Measurements from ENCODE around the gene CACNA1D. TPM values are rescaled to one million over a fixed set of nuclear protein-coding genes. Genes with fewer than 3 reads are reported as not detected.

CACNA1D gene
- total and polyA plus RNA-seq, 8 donors: 5.3 to 22.8 (median 11.6) TPM

DNA sequence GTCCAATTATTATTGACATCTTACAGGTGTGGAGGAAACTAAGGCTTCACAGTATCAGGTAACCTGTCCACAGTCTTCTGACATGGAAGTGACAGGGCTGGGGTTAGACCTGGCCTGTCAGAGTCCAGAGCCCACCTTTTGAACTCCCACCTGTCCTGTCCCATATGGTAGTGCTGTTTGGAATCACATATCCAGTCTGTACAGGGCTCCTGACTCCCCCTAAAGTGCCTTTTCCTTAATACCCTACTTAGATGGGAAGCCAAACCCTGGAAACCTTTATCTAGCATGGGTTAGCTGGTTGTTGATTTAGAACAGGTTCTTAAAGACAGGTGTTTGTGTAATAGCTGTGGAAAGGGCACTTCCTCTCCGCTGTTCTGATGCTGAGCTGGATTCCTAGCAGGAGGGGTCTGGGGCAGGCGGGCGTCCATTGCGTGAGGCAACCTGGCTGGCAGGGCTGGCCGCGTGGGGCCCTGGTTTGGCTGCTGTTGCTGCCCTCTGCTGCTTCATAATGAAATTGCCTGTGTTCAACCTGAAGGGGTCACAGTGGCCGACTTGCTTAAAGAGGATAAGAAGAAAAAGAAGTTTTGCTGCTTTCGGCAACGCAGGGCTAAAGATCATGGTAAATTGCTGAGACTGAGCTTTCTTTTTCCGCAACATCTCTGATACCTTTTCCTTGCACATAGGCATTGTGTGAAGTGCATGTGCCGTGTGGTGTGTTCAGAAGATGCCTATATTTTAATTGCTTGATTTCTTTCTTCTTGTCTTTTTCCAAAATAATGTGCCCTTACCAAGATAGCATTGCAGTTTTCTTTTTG lies 215.7 kb downstream of the CACNA1D start:
- Histone ChIP-seq H3K4me3 (no peak overlapping the region), H3K9me3 (no peaks in the 10 kb centered on the region), H3K36me3 (no peaks in the 10 kb centered on the region), H3K27me3 (no peaks in the 10 kb centered on the region), H3K27ac (no peak overlapping the region), H3K4me1 (peaks cover 0 to 8% (median 8%) of the 10 kb centered on the region in 3 donors)
- 12 to 15% methylated on average over 11 of the region's 11 CpGs for WGBS, 2 donors
- peak; percentile 40 to 88 (median 68) for DNase-seq
- TF ChIP-seq, protein P1, sequence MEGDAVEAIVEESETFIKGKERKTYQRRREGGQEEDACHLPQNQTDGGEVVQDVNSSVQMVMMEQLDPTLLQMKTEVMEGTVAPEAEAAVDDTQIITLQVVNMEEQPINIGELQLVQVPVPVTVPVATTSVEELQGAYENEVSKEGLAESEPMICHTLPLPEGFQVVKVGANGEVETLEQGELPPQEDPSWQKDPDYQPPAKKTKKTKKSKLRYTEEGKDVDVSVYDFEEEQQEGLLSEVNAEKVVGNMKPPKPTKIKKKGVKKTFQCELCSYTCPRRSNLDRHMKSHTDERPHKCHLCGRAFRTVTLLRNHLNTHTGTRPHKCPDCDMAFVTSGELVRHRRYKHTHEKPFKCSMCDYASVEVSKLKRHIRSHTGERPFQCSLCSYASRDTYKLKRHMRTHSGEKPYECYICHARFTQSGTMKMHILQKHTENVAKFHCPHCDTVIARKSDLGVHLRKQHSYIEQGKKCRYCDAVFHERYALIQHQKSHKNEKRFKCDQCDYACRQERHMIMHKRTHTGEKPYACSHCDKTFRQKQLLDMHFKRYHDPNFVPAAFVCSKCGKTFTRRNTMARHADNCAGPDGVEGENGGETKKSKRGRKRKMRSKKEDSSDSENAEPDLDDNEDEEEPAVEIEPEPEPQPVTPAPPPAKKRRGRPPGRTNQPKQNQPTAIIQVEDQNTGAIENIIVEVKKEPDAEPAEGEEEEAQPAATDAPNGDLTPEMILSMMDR (IDR thresholded peaks at IDR 0.05): peak; percentile 42 to 84 (median 74)
- peak; percentile 81 to 95 (median 90) for ATAC-seq
- intact Hi-C loops (cut with DNase I): loop anchor here in 2 of 3 donors (5.0 to 10.0 kb wide), 3 partner anchors 325 to 405 kb away; no protein-coding TSS in a partner anchor
- no peak for FAIRE-seq

DNA sequence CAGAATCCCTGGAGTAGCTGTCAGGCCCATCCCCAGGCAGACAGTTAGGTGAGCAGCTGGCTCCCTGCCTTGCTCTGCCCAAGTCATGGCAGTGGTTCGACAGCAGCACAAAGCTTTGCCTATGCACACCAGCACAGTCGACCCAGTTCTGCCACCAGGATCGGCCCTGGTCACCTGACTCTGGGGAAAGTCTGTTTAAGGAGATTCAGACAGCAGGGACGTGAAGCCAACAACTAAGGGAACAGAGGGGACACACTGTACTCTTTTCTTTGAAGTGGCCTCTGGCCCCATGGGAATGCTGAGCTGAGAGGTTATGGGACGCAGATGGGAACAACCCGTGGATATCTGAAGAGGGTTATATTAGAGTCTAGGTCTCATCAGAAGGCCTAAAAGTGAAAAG lies 217.0 kb downstream of the CACNA1D start:
- no peaks in the 10 kb centered on the region for H3K9me3 ChIP-seq
- no peak overlapping the region for H3K27ac ChIP-seq
- FAIRE-seq: no peak
- no peak for ATAC-seq
- TF ChIP-seq, protein P1 (IDR thresholded peaks at IDR 0.05): no peak
- 61 to 77% methylated on average over 6 of the region's 6 CpGs for WGBS, 2 donors
- H3K27me3 ChIP-seq: no peaks in the 10 kb centered on the region
- DNase-seq: no peak
- intact Hi-C loops (cut with DNase I): loop anchor here in 2 of 3 donors (5.0 to 10.0 kb wide), 2 partner anchors 327 to 334 kb away; no protein-coding TSS in a partner anchor
- no peak overlapping the region for H3K4me3 ChIP-seq
- no peaks in the 10 kb centered on the region for H3K36me3 ChIP-seq
- peaks cover 0 to 8% (median 8%) of the 10 kb centered on the region in 3 donors for H3K4me1 ChIP-seq

DNA sequence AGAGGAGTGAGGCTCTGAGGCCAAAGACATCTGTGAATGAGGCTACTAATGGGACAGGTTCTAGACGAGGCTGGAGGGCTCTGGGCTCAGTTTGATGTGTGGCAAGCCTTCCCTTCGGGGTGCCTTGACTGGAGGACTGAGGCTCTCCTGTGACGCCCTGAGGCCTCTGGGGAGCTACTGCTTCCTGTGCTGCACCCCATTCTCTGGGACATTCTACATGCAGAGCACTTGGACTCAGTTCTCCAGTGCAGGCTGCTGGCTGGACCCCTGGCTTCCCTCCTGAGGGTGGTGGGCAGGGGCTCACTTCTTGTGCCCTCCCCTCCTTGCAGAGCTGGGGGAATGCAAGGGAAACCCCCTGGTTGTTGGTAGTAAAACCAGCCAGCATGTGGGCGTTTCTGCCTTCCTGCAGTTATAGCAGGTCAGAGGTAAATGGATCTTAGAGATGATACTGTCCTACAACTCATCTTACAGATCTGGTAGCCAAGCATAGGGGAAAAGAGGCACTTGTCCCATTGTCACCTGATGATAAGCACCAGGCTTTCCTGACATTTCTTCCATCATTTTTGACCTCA lies 218.5 kb downstream of the CACNA1D start:
- Histone ChIP-seq H3K27me3 (no peaks in the 10 kb centered on the region), H3K9me3 (no peaks in the 10 kb centered on the region), H3K4me3 (no peak overlapping the region), H3K36me3 (no peaks in the 10 kb centered on the region), H3K4me1 (peaks cover 0 to 6% (median 2%) of the 10 kb centered on the region in 3 donors), H3K27ac (no peak overlapping the region)
- FAIRE-seq: no peak
- WGBS, 2 donors: 61 to 72% methylated on average over 4 of the region's 4 CpGs
- TF ChIP-seq, protein P1 (IDR thresholded peaks at IDR 0.05): no peak
- no peak for DNase-seq
- intact Hi-C loops (cut with DNase I): loop anchor here in 2 of 3 donors (5.0 to 10.0 kb wide), 2 partner anchors 328 to 336 kb away; no protein-coding TSS in a partner anchor
- ATAC-seq: no peak

DNA sequence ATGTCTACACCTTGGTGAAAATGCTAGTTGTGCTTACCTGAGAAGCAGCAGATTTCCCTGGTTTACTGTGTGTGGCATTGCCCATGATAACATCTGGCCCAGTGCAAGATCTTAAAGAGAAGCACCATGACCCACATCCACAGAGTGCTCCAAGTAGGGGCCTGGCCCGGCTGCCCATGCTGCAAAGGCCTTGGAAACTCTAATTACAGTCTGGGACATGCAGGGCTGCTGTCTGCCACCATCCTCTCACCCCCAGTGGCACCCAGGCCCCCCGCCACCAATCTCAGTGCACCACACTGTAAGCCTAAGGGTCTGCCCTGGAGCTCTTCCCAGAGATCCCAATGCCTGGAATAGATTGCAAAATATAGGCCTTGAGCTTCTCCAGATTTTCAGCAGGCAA lies 219.2 kb downstream of the CACNA1D start:
- 80 to 92% methylated on average over 2 of the region's 2 CpGs for WGBS, 2 donors
- no peaks in the 10 kb centered on the region for H3K9me3 ChIP-seq
- H3K36me3 ChIP-seq: no peaks in the 10 kb centered on the region
- intact Hi-C loops (cut with DNase I): loop anchor here in 2 of 3 donors (5.0 to 10.0 kb wide), 2 partner anchors 329 to 336 kb away; no protein-coding TSS in a partner anchor
- no peak overlapping the region for H3K27ac ChIP-seq
- no peaks in the 10 kb centered on the region for H3K27me3 ChIP-seq
- FAIRE-seq (no peak), ATAC-seq (no peak), DNase-seq (no peak)
- no peak overlapping the region for H3K4me3 ChIP-seq
- TF ChIP-seq, protein P1 (IDR thresholded peaks at IDR 0.05): no peak
- no peaks in the 10 kb centered on the region for H3K4me1 ChIP-seq
